HCT116 (cell line): ENCODE data around the gene IL22RA2. TPM values are rescaled to one million over a fixed set of nuclear protein-coding genes. Genes with fewer than 3 reads are reported as not detected.
A peak's percentile ranks its signal among the peaks of the same experiment; 100 is the strongest.

ENCODE experiments used
- ATAC-seq: fragments of 200-7000 bp; cut with Tn5 transposase; 2 replicates; pipeline ENCODE4 v1.9.1; 2020; ENCODE audit warnings: mild to moderate bottlenecking, moderate library complexity
- BruUV-seq: library from RNA; stranded (reverse); fragments of 400-500 nt; replicated peaks from 2 replicates; lab custom pipeline; 2021; lab: Mats Ljungman, UMichigan
- CTCF ChIA-PET: fragments of 300-600 bp; sonication (Branson Sonifier 250); formaldehyde crosslinking; loops from one replicate; lab custom pipeline; 2021; ENCODE audit warnings: antibody characterized with exemption; lab: Charles Lee
- POLR2A ChIA-PET: fragments of 300-600, 350-600 bp; sonication (Branson Sonifier 250); formaldehyde crosslinking; loops from one replicate; lab custom pipeline; 2021; ENCODE audit warnings: antibody characterized with exemption; lab: Charles Lee
- RAD21 ChIA-PET, 2 experiments: fragments of 300-600 bp; sonication (Branson Sonifier 250); formaldehyde crosslinking; loops; one replicate each; lab custom pipeline; 2023; ENCODE audit warnings: low total read pairs in 2 of 2; ENCODE audit not compliant: uncharacterized antibody in 2 of 2, unreplicated experiment in 2 of 2, low non-redundant PET in 1 of 2; lab: Charles Lee
- DNase-seq: peaks from one replicate; pipeline ENCODE4 v3.0.0-alpha.2; 2010; ENCODE audit warnings: low read depth, low spot score
- H2AFZ ChIP-seq: fragments of 200-600 bp; shearing (Covaris generic), sonication (generic); 2 replicates; pipeline ENCODE4 v1.6.1; 2017; ENCODE audit warnings: low read depth, mixed run types, mixed read lengths, antibody characterized with exemption, low read length; ENCODE audit not compliant: poor library complexity, severe bottlenecking
- H3K27ac ChIP-seq: 2 replicates; pipeline ENCODE4 v1.5.1; 2012; ENCODE audit warnings: low read depth, low read length
- H3K27me3 ChIP-seq: fragments of 200-600 bp; sonication (generic); 2 replicates; pipeline ENCODE4 v1.6.1; 2016; ENCODE audit warnings: mixed run types, low read length, mixed read lengths; ENCODE audit not compliant: insufficient read depth
- H3K36me3 ChIP-seq, 2 experiments: fragments of 200-500 bp in 1 of 2; fragments of 200-600 bp in 1 of 2; sonication (Bioruptor generic) in 1 of 2; sonication (generic) in 1 of 2; 2 replicates each; pipeline versions ENCODE4 v1.5.1 to v1.6.1; 2014 to 2016; ENCODE audit warnings: low read length in 2 of 2, inconsistent platforms in 1 of 2, mixed read lengths in 1 of 2, mixed run types in 1 of 2; ENCODE audit not compliant: insufficient read depth in 2 of 2, control insufficient read depth in 1 of 2
- H3K4me1 ChIP-seq, 2 experiments: fragments of 200-600 bp in 1 of 2; sonication (generic) in 1 of 2; 2 replicates each; pipeline versions ENCODE4 v1.5.1 to v1.6.1; 2012 to 2017; ENCODE audit warnings: low read length in 2 of 2, inconsistent platforms in 1 of 2, mild to moderate bottlenecking in 1 of 2, mixed read lengths in 1 of 2, mixed run types in 1 of 2, moderate library complexity in 1 of 2; ENCODE audit not compliant: insufficient read depth in 2 of 2, control insufficient read depth in 1 of 2
- H3K4me2 ChIP-seq: fragments of 200-600 bp; sonication (generic); 2 replicates; pipeline ENCODE4 v1.6.1; 2017; ENCODE audit warnings: mixed run types, low read length, mixed read lengths
- H3K4me3 ChIP-seq, 2 experiments: fragments of 200-600 bp in 1 of 2; sonication (generic) in 1 of 2; replicated peaks in 1 of 2; 2 replicates each; pipeline ENCODE4 v1.5.1; 2011 to 2016; ENCODE audit warnings: low read length in 2 of 2, control low read depth in 1 of 2, low read depth in 1 of 2, mild to moderate bottlenecking in 1 of 2, mixed read lengths in 1 of 2, mixed run types in 1 of 2
- H3K79me2 ChIP-seq: fragments of 200-600 bp; sonication (generic); 2 replicates; pipeline ENCODE4 v1.6.1; 2017; ENCODE audit warnings: mild to moderate bottlenecking, mixed run types, low read length, moderate library complexity, mixed read lengths; ENCODE audit not compliant: insufficient read depth
- H3K9ac ChIP-seq: fragments of 200-600 bp; sonication (generic); 2 replicates; pipeline ENCODE4 v1.6.1; 2016; ENCODE audit warnings: low read length, mixed read lengths
- H3K9me2 ChIP-seq: fragments of 200-600 bp; sonication (generic), shearing (Covaris generic); 2 replicates; pipeline ENCODE4 v1.6.1; 2017; ENCODE audit warnings: mixed run types, mild to moderate bottlenecking, moderate library complexity; ENCODE audit not compliant: insufficient read depth
- H3K9me3 ChIP-seq, 2 experiments: fragments of 200-500 bp in 1 of 2; fragments of 200-600 bp in 1 of 2; sonication (Bioruptor generic) in 1 of 2; sonication (generic) in 1 of 2; 2 replicates each; pipeline ENCODE4 v1.6.1; 2014 to 2017; ENCODE audit warnings: low read length in 2 of 2, mixed read lengths in 2 of 2, inconsistent platforms in 1 of 2, low read depth in 1 of 2, mild to moderate bottlenecking in 1 of 2, mixed run types in 1 of 2, moderate library complexity in 1 of 2; ENCODE audit not compliant: control insufficient read depth in 1 of 2, insufficient read depth in 1 of 2
- H4K20me1 ChIP-seq: fragments of 200-600 bp; sonication (generic), shearing (Covaris generic); 2 replicates; pipeline ENCODE4 v1.6.1; 2017; ENCODE audit warnings: mixed run types, mild to moderate bottlenecking, moderate library complexity; ENCODE audit not compliant: insufficient read depth
- EZH2 ChIP-seq: fragments of 200-600 bp; sonication (generic); IDR thresholded peaks from 2 replicates; pipeline ENCODE4 v1.6.1; 2017; ENCODE audit warnings: antibody characterized with exemption, mixed run types
- RAD21 ChIP-seq: IDR thresholded peaks from 2 replicates; pipeline ENCODE4 v1.6.1; 2012; ENCODE audit warnings: low read depth, mild to moderate bottlenecking
- ZFX ChIP-seq: fragments of 450-650 bp; IDR thresholded peaks from 2 replicates; pipeline ENCODE4 v1.6.1; 2017
- intact Hi-C: fragments of 100-400 bp; cut with micrococcal nuclease; formaldehyde crosslinking; loops from 2 replicates; pipeline ENCODE4 v1.10.0; 2022
- total RNA-seq: library from RNA; stranded (reverse); gene quantifications from one replicate; pipeline ENCODE4 v1.2.1, GENCODE V29; 2021; ENCODE audit not compliant: unreplicated experiment
- TF ChIP-seq, protein P1 (sequence below), 3 experiments: fragments of 200-600 bp in 1 of 3; sonication (generic) in 1 of 3; IDR thresholded peaks in 2 of 3; conservative IDR thresholded peaks in 1 of 3; 2 replicates each; pipeline ENCODE4 v1.5.1; 2012 to 2017; ENCODE audit warnings: low read depth in 2 of 3, low read length in 2 of 3, antibody characterized with exemption in 1 of 3, borderline replicate concordance in 1 of 3, control low read depth in 1 of 3, mild to moderate bottlenecking in 1 of 3, mixed read lengths in 1 of 3, mixed run types in 1 of 3, moderate library complexity in 1 of 3; ENCODE audit not compliant: insufficient read depth in 1 of 3
- TF ChIP-seq, protein P2 (sequence below): IDR thresholded peaks from 2 replicates; pipeline ENCODE4 v1.6.1; 2012

Gene IL22RA2
- total RNA-seq, 1 experiment from 2014 or later = not detected

DNA sequence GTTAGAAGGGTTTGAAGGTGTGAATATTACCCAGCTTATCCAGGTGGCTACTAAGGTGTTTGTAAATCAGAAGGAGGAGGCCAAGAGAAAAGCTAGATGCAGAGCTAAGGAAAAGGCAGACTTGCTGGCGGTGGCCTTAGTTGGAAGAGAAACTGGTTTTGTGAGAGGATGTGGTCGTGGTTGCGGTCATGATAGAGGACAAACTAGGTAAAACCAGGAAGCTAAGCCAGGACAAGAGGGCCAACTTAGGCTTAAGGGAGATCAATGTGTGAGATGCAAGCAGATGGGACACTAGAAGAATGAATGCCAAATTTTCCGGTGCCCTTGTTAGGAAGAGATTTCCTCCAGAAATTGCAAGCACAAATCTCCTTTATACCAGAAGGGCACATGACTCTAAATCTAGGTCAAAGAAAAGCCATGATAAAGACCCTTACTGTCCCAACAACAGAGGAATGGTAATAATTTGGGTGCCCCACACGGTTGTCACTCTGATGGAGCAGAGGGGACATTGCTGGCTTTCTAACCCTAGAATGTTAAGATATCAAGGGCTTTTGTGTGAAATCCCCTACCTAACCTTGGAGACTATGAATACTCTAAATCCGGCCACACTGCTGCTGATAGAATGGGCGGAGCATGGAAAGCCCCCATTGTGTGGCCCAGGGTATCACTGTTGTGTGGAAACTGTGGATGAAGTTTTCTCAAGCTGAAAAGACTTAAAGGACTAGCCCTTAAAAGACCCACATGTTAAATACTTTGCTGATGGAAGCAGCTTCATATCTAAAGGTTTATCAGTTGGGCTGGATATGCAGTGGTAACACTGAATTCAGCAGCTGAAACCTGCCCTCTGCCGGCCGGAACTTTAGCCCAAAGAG lies 7.8 kb downstream of the IL22RA2 start:
- Histone ChIP-seq H3K36me3 (no peaks in the 10 kb centered on the region), H3K27ac (no peak overlapping the region), H3K9ac (no peak overlapping the region), H3K9me3 (no peaks in the 10 kb centered on the region), H2AFZ (no peak overlapping the region), H3K9me2 (no peaks in the 10 kb centered on the region), H4K20me1 (no peaks in the 10 kb centered on the region), H3K4me1 (no peaks in the 10 kb centered on the region), H3K4me2 (no peak overlapping the region), H3K27me3 (no peaks in the 10 kb centered on the region), H3K4me3 (no peak overlapping the region), H3K79me2 (no peaks in the 10 kb centered on the region)
- ChIA-PET CTCF (interaction anchor here (0.8 to 2.4 kb wide), 8 partner anchors 8 to 476 kb away, joined by 3 to 25 read pairs (median 4); no protein-coding TSS in a partner anchor), RAD21 (interaction anchor here (0.7 to 1.5 kb wide), 2 partner anchors 71 to 89 kb away, joined by 4 to 5 read pairs; no protein-coding TSS in a partner anchor), POLR2A (no interaction called here)
- TF ChIP-seq EZH2 (no peak), RAD21 (peak; percentile 67)
- TF ChIP-seq, protein P1, sequence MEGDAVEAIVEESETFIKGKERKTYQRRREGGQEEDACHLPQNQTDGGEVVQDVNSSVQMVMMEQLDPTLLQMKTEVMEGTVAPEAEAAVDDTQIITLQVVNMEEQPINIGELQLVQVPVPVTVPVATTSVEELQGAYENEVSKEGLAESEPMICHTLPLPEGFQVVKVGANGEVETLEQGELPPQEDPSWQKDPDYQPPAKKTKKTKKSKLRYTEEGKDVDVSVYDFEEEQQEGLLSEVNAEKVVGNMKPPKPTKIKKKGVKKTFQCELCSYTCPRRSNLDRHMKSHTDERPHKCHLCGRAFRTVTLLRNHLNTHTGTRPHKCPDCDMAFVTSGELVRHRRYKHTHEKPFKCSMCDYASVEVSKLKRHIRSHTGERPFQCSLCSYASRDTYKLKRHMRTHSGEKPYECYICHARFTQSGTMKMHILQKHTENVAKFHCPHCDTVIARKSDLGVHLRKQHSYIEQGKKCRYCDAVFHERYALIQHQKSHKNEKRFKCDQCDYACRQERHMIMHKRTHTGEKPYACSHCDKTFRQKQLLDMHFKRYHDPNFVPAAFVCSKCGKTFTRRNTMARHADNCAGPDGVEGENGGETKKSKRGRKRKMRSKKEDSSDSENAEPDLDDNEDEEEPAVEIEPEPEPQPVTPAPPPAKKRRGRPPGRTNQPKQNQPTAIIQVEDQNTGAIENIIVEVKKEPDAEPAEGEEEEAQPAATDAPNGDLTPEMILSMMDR (IDR thresholded peaks at IDR 0.05 in 2 of 3, conservative IDR thresholded peaks at IDR 0.05 in 1 of 3; ENCODE audit: borderline replicate concordance in 1 of 3, insufficient read depth in 1 of 3, low read depth in 2 of 3, low read length in 2 of 3) = peak; percentile 47 to 81 (median 71); a peak in 5 of 6 replicates
- no TSS peak for BruUV-seq
- peak; percentile 6 for DNase-seq
- intact Hi-C loops = loop anchor here (1.0 to 5.0 kb wide), 2 partner anchors 71 to 198 kb away; no protein-coding TSS in a partner anchor
- ATAC-seq = peak; percentile 90

DNA sequence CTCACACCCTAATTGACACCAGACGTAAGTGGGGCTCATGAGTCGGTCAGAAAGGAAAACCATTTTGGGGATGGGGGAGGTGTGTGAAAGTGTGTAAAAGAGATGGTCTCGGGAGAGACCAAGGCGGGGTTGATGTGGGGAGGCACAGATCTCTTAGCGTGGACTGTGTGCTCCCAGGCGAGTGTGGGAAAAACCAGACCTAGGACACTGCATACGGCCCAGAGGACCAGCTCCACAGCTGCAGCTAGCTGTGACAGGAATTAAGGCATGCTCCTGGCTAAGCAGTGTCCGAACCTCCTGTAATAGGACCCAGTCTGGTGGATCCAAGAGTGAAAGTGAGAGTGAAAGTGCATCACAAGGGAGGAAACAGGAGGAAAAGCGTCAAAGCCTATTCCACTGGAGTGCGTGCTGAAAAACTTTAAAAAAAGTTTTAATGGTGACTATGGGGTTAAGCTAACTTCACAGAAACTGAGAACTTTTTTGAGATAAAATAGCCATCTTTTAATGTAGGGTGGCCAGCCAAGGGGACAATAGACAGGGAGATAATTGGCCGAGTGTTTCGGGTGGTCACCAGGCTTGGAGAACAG lies 9.6 kb downstream of the IL22RA2 start:
- no peaks in the 10 kb centered on the region for H3K9me2 ChIP-seq
- no peaks in the 10 kb centered on the region for H3K9me3 ChIP-seq
- H4K20me1 ChIP-seq = no peaks in the 10 kb centered on the region
- no peak overlapping the region for H3K27ac ChIP-seq
- ChIA-PET CTCF (no interaction called here), POLR2A (no interaction called here), RAD21 (no interaction called here)
- intact Hi-C loops = no loop called here
- H3K79me2 ChIP-seq = no peaks in the 10 kb centered on the region
- no peak for ATAC-seq
- H3K4me3 ChIP-seq = no peak overlapping the region
- no peak overlapping the region for H2AFZ ChIP-seq
- DNase-seq = no peak
- no TSS peak for BruUV-seq
- H3K4me2 ChIP-seq = no peak overlapping the region
- H3K36me3 ChIP-seq = no peaks in the 10 kb centered on the region
- H3K27me3 ChIP-seq = no peaks in the 10 kb centered on the region
- no peak for TF ChIP-seq ZFX
- TF ChIP-seq, protein P2, sequence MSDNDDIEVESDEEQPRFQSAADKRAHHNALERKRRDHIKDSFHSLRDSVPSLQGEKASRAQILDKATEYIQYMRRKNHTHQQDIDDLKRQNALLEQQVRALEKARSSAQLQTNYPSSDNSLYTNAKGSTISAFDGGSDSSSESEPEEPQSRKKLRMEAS = no peak
- no peak overlapping the region for H3K9ac ChIP-seq
- no peaks in the 10 kb centered on the region for H3K4me1 ChIP-seq
